Endothelial cell (in vitro differentiated cells): ENCODE measurements around the gene SLC25A1. TPM values are rescaled to one million over a fixed set of nuclear protein-coding genes. Genes with fewer than 3 reads are reported as not detected.
"Not testable (repeated sequence)": the region's sequence is repeated elsewhere in the genome, so short reads cannot be mapped to it uniquely, and the experiment has no call there.

Source experiments
- DNase-seq: peaks from one replicate; pipeline ENCODE4 v3.0.0; 2021; ENCODE audit warnings: low spot score
- H3K27ac Mint-ChIP-seq: one replicate; pipeline ENCODE4 v1.8.0; 2021; ENCODE audit warnings: mixed read lengths, inconsistent platforms; ENCODE audit not compliant: unreplicated experiment
- H3K27me3 Mint-ChIP-seq: one replicate; pipeline ENCODE4 v1.8.0; 2021; ENCODE audit warnings: mild to moderate bottlenecking, moderate library complexity, mixed read lengths, inconsistent platforms; ENCODE audit not compliant: unreplicated experiment
- H3K36me3 Mint-ChIP-seq: one replicate; pipeline ENCODE4 v1.8.0; 2021; ENCODE audit warnings: mild to moderate bottlenecking, low read depth, mixed read lengths, inconsistent platforms; ENCODE audit not compliant: unreplicated experiment
- H3K4me1 Mint-ChIP-seq: one replicate; pipeline ENCODE4 v1.8.0; 2021; ENCODE audit warnings: mild to moderate bottlenecking, mixed read lengths, inconsistent platforms; ENCODE audit not compliant: unreplicated experiment
- H3K4me3 Mint-ChIP-seq: one replicate; pipeline ENCODE4 v1.8.0; 2021; ENCODE audit warnings: mild to moderate bottlenecking, mixed read lengths, inconsistent platforms; ENCODE audit not compliant: unreplicated experiment
- H3K9me3 Mint-ChIP-seq: one replicate; pipeline ENCODE4 v1.8.0; 2021; ENCODE audit warnings: mixed read lengths, inconsistent platforms; ENCODE audit not compliant: unreplicated experiment
- total RNA-seq: library from RNA; stranded (reverse); fragmentation: NEBNext Ultra II Directional; extraction: Animal tissue kit (Norgen Biotek cat#: 25700); gene quantifications from one replicate; pipeline ENCODE4 v1.2.1, GENCODE V29; 2021; ENCODE audit not compliant: unreplicated experiment
- TF ChIP-seq, protein P1 (sequence below): fragments of 200-600 bp; sonication (generic); IDR thresholded peaks from one replicate; pipeline ENCODE4 v1.5.0; 2021; ENCODE audit warnings: antibody characterized with exemption; ENCODE audit not compliant: unreplicated experiment

SLC25A1 gene
- total RNA-seq, 1 donor from 2014 or later, result 79.2 TPM

DNA sequence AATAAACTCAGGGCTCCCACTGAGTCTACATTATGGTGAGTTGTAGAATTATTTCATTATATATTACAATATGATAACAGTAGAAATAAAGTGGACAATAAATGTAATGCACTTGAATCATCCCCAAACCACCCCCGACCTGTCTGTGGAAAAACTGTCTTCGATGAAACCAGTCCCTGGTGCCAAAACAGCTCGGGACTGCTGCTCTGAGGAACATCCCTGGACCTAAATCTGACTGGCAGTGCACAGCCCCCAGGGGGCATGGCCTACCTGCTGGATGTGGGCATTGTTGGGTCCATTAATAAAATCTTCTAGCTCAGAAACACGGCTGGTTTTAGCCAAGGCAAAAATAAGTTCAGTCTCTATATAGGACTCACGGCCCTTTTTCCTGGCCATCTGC is 29.3 kb upstream of the SLC25A1 start:
- H3K27ac Mint-ChIP-seq, result no peak overlapping the region
- H3K27me3 Mint-ChIP-seq, result peaks cover 2% of the 10 kb centered on the region
- H3K4me3 Mint-ChIP-seq, result no peak overlapping the region
- no peak for DNase-seq
- TF ChIP-seq, protein P1, sequence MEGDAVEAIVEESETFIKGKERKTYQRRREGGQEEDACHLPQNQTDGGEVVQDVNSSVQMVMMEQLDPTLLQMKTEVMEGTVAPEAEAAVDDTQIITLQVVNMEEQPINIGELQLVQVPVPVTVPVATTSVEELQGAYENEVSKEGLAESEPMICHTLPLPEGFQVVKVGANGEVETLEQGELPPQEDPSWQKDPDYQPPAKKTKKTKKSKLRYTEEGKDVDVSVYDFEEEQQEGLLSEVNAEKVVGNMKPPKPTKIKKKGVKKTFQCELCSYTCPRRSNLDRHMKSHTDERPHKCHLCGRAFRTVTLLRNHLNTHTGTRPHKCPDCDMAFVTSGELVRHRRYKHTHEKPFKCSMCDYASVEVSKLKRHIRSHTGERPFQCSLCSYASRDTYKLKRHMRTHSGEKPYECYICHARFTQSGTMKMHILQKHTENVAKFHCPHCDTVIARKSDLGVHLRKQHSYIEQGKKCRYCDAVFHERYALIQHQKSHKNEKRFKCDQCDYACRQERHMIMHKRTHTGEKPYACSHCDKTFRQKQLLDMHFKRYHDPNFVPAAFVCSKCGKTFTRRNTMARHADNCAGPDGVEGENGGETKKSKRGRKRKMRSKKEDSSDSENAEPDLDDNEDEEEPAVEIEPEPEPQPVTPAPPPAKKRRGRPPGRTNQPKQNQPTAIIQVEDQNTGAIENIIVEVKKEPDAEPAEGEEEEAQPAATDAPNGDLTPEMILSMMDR, result no peak
- no peaks in the 10 kb centered on the region for H3K4me1 Mint-ChIP-seq
- H3K9me3 Mint-ChIP-seq, result no peaks in the 10 kb centered on the region
- H3K36me3 Mint-ChIP-seq, result peaks cover 25% of the 10 kb centered on the region

DNA sequence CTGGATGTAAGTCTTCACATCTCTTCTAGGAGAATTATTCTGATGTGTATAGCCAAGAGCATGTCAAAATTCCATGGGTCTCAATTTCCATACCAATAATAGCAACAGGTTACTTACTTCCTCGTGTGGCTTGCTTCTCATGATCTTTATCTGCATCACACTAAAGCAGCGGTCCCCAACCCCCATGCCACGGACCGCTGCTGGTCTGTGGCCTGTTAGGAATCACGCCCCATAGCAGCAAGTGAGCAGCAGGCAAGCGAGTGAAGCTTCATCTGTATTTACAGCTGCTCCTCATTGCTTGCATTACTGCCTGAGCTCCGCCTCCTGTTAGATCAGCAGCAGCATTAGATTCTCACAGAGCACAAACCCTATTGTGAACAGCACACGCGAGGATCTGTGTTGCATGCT is 28.9 kb upstream of the SLC25A1 start:
- DNase-seq, result no peak
- no peak overlapping the region for H3K27ac Mint-ChIP-seq
- no peaks in the 10 kb centered on the region for H3K9me3 Mint-ChIP-seq
- no peak overlapping the region for H3K4me3 Mint-ChIP-seq
- TF ChIP-seq, protein P1, result no peak
- no peaks in the 10 kb centered on the region for H3K4me1 Mint-ChIP-seq
- H3K36me3 Mint-ChIP-seq, result peaks cover 29% of the 10 kb centered on the region
- peaks cover 2% of the 10 kb centered on the region for H3K27me3 Mint-ChIP-seq

DNA sequence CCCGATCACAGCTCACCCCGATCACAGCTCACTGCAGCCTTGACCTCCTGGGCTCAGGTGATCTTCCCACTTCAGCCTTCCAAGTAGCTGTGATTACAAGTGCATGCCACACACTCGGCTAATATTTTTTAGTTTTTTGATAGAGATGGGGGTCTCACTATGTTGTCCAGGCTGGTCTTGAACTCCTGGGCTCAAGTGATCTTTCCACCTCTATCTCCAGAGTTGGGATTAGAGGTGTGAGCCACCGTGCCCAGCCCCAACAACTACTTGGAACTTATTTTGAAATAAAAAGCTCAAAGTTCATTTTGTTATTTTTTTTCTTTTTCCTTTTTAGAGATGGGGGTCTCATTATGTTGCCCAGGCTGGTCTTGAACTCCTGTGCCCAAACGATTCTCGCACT is 27.8 kb upstream of the SLC25A1 start:
- no peaks in the 10 kb centered on the region for H3K4me1 Mint-ChIP-seq
- no peak overlapping the region for H3K4me3 Mint-ChIP-seq
- H3K27ac Mint-ChIP-seq, result no peak overlapping the region
- DNase-seq, result no peak
- H3K36me3 Mint-ChIP-seq, result peaks cover 36% of the 10 kb centered on the region
- H3K27me3 Mint-ChIP-seq, result peaks cover 6% of the 10 kb centered on the region
- TF ChIP-seq, protein P1, result no peak
- H3K9me3 Mint-ChIP-seq, result no peaks in the 10 kb centered on the region

DNA sequence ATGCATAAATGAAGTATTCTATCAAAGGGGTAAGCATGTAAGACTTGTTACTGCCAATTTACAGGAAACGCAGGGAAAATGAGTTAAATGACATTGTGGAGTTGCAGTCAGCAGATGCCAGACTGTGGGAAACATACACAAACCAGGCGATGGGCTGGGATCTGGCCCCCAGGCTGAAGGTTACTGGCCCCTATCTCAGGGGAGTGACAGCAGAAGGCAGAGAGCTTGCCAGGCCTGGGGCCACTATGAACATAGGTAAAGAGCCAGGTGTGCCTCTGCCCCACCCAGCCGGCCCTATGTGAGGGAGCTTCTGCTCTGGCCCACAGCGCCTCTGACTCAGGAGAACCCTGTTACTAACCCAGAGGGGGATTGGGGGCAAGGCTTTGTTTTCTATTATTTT is 26.1 kb upstream of the SLC25A1 start:
- Mint-ChIP-seq H3K4me1 (no peaks in the 10 kb centered on the region), H3K4me3 (no peak overlapping the region)

DNA sequence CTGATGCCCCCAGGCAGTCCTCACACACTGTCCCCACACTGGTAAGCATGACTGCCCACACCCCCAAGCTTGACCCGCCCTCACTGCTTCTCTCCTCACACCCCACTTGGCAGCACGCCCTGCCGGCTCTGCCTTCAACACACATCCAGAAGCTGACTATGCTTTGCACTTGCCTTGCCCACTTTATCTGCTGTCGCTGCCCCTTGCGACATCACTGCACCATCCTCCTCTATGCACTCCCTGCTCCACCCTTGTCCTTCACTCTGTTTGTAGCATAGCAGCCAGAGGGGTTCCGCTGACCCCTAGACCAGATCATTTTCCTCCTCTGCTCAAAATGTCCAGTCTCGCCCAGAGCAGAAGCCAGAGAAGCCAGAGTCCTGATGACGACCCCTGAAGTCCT is 25.3 kb upstream of the SLC25A1 start:
- no peak for DNase-seq
- Mint-ChIP-seq H3K36me3 (peaks cover 32% of the 10 kb centered on the region), H3K9me3 (no peaks in the 10 kb centered on the region), H3K27me3 (peaks cover 6% of the 10 kb centered on the region), H3K4me1 (no peaks in the 10 kb centered on the region), H3K4me3 (peak overlapping the region; percentile 26), H3K27ac (no peak overlapping the region)
- TF ChIP-seq, protein P1, result no peak

More for the DNA sequence above, 26.1 kb upstream of the SLC25A1 start:
- TF ChIP-seq, protein P1, result no peak
- Mint-ChIP-seq H3K36me3 (peaks cover 34% of the 10 kb centered on the region), H3K9me3 (no peaks in the 10 kb centered on the region), H3K27me3 (peaks cover 6% of the 10 kb centered on the region), H3K27ac (no peak overlapping the region)
- DNase-seq, result no peak

DNA sequence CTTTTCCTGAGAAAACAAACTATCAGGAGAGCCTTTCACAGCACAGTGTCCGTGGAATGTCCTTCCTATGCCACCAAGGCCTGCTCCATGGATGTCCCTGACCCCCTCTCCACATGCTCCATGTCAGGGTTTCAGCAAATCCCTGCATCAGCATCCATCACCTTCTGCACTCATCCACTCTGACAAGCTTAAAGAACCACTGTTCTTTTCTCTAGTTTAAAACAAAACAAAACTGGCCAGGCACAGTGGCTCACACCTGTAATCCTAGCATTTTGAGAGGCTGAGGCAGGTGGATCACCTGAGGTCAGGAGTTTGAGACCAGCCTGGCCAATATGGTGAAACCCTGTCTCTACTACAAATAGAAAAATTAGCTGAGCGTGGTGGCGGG is 24.3 kb upstream of the SLC25A1 start:
- not testable (repeated sequence) for H3K9me3 Mint-ChIP-seq, DNase-seq, H3K4me1 Mint-ChIP-seq, H3K27me3 Mint-ChIP-seq
- Mint-ChIP-seq H3K27ac (peak overlapping the region; percentile 25), H3K36me3 (peaks cover 36% of the 10 kb centered on the region), H3K4me3 (peak overlapping the region; percentile 28)
